Measurements from ENCODE around the gene VIL1. TPM values are rescaled to one million over a fixed set of nuclear protein-coding genes. Genes with fewer than 3 reads are reported as not detected.

Gene VIL1
- total RNA-seq, 1 donor from 2014 or later, result 0.29 TPM

DNA sequence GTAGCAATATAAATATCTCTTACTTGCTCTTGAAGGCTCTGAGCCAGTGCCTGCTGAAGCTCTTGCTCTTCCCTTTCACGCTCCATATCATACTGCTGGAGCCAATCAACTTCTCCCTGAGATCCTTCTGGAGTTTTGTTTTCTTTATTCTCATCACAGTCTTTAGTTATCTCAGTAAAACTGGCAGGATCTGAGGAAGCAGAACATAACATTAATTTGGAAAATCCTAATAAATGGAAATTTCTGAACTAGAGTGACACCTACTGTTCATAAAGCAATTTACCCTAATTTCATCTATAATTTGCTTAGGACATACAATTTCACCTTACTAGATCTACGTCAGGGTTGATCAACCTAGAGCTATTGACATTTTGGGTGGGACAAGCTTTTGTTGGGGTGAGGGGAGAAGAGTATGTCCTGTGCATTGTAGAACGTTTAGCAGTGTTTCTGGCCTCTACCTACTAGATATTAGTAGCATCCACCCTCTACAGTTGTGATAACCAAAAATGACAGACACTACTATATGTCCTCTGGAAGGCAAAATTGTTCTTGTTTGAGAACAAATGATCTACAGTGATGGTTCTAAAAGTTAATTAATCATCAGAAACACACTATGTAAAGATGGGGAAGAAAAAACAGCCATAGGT is 47.2 kb downstream of the VIL1 start:
- no peaks in the 10 kb centered on the region for H3K4me1 Mint-ChIP-seq
- no peak for DNase-seq (ENCODE audit: low spot score in 2 of 2, unreplicated experiment in 2 of 2)
- TF ChIP-seq, protein P1, sequence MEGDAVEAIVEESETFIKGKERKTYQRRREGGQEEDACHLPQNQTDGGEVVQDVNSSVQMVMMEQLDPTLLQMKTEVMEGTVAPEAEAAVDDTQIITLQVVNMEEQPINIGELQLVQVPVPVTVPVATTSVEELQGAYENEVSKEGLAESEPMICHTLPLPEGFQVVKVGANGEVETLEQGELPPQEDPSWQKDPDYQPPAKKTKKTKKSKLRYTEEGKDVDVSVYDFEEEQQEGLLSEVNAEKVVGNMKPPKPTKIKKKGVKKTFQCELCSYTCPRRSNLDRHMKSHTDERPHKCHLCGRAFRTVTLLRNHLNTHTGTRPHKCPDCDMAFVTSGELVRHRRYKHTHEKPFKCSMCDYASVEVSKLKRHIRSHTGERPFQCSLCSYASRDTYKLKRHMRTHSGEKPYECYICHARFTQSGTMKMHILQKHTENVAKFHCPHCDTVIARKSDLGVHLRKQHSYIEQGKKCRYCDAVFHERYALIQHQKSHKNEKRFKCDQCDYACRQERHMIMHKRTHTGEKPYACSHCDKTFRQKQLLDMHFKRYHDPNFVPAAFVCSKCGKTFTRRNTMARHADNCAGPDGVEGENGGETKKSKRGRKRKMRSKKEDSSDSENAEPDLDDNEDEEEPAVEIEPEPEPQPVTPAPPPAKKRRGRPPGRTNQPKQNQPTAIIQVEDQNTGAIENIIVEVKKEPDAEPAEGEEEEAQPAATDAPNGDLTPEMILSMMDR (IDR thresholded peaks at IDR 0.05; ENCODE audit: unreplicated experiment), result peak; percentile 34
- H3K4me3 Mint-ChIP-seq, result no peak overlapping the region
- H3K9me3 Mint-ChIP-seq, result no peaks in the 10 kb centered on the region
- H3K36me3 Mint-ChIP-seq, result peaks cover 21% of the 10 kb centered on the region
- no peak overlapping the region for H3K27ac Mint-ChIP-seq
- no peaks in the 10 kb centered on the region for H3K27me3 Mint-ChIP-seq (ENCODE audit: low read depth)

DNA sequence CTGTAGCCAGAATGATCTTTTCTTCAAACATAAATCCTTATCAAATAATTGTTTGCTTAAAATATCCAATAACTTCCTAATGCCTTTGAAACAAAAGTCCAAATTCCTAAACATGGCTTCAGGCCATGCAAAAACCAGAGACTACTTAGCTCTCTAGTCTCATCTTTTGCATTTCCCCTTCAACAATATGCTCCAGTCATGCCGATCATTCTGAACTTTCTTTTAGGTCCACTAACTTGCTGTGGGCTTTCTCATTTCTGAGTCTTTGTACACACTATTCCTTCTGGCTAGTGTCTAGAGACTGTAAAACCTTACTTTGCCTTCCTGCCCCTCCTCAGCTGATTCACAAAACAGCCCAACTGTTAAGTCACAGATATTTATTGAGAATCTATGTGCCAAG is 51.5 kb downstream of the VIL1 start:
- Mint-ChIP-seq H3K27me3 (ENCODE audit: low read depth) (no peaks in the 10 kb centered on the region), H3K9me3 (no peaks in the 10 kb centered on the region), H3K36me3 (peaks cover 7% of the 10 kb centered on the region), H3K27ac (no peak overlapping the region), H3K4me1 (no peaks in the 10 kb centered on the region), H3K4me3 (no peak overlapping the region)
- no peak for DNase-seq (ENCODE audit: low spot score in 2 of 2, unreplicated experiment in 2 of 2)
- TF ChIP-seq, protein P1 (IDR thresholded peaks at IDR 0.05; ENCODE audit: unreplicated experiment), result no peak

DNA sequence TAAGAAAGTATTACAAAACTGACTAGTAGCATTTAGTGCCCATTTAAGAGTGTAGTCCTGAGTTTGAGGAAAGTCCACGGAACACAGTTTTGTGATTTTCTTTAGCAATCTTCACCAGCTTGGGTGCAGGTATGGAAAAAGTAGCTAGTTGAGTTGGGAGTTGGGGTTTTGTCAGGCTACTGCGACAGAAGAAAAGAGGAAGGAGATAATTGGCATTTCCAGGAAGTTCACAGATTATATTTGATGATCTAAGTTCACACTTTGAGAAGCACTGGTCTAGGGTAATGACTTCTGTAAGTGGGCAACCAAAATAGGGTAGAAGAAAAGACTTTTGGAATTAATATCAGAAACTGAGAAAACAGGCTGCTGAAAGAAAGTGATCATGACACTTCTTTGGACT is 52.1 kb downstream of the VIL1 start:
- Mint-ChIP-seq H3K27me3 (ENCODE audit: low read depth) (no peaks in the 10 kb centered on the region), H3K27ac (no peak overlapping the region), H3K4me1 (no peaks in the 10 kb centered on the region), H3K9me3 (no peaks in the 10 kb centered on the region), H3K36me3 (peaks cover 7% of the 10 kb centered on the region), H3K4me3 (no peak overlapping the region)
- TF ChIP-seq, protein P1 (IDR thresholded peaks at IDR 0.05; ENCODE audit: unreplicated experiment), result no peak
- no peak for DNase-seq (ENCODE audit: low spot score in 2 of 2, unreplicated experiment in 2 of 2)

DNA sequence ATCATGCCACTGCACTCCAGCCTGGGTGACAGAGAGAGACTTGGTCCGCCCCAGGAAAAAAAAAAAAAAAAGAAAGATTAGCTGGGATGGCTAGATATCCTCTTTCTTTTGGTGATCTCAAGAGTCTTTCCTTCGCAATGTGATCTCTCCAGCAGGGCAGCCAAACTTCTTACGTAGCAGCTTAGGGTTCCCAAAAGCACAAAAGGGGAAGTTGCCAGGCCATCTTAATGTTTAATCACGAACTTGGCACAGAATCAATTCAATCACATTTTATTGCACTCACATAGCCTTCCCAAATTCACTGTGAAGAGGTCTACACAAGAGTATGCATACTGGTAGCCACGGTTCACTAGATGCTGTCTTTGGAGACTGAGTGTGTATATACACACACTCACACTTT is 53.1 kb downstream of the VIL1 start:
- Mint-ChIP-seq H3K9me3 (no peaks in the 10 kb centered on the region), H3K4me1 (no peaks in the 10 kb centered on the region), H3K4me3 (no peak overlapping the region), H3K36me3 (peaks cover 7% of the 10 kb centered on the region), H3K27ac (no peak overlapping the region), H3K27me3 (ENCODE audit: low read depth) (no peaks in the 10 kb centered on the region)
- TF ChIP-seq, protein P1 (IDR thresholded peaks at IDR 0.05; ENCODE audit: unreplicated experiment), result no peak
- no peak for DNase-seq (ENCODE audit: low spot score in 2 of 2, unreplicated experiment in 2 of 2)

DNA sequence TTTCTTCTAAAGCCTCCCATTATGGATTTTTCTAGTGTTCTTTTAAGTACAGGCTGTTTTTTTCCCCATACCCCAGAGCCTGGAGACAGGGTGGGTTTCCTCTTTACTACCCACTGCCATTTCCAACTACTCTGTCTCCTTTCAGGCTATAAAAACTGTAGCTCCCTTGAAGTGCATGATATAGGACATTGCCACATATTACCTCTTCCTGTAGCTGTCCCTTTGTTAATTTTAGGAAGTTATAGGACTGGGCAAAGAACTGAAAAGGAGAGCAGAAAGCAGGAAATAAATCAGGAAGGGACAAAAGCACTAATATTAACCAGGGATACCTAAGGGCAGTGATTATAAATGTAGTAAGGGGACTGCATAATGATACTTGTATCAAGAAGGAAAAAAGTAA is 54.1 kb downstream of the VIL1 start:
- H3K9me3 Mint-ChIP-seq, result no peaks in the 10 kb centered on the region
- H3K4me1 Mint-ChIP-seq, result peaks cover 4% of the 10 kb centered on the region
- no peak overlapping the region for H3K4me3 Mint-ChIP-seq
- TF ChIP-seq, protein P1 (IDR thresholded peaks at IDR 0.05; ENCODE audit: unreplicated experiment), result no peak
- H3K36me3 Mint-ChIP-seq, result peaks cover 8% of the 10 kb centered on the region
- DNase-seq (ENCODE audit: low spot score in 2 of 2, unreplicated experiment in 2 of 2), result no peak
- H3K27ac Mint-ChIP-seq, result no peak overlapping the region
- no peaks in the 10 kb centered on the region for H3K27me3 Mint-ChIP-seq (ENCODE audit: low read depth)

DNA sequence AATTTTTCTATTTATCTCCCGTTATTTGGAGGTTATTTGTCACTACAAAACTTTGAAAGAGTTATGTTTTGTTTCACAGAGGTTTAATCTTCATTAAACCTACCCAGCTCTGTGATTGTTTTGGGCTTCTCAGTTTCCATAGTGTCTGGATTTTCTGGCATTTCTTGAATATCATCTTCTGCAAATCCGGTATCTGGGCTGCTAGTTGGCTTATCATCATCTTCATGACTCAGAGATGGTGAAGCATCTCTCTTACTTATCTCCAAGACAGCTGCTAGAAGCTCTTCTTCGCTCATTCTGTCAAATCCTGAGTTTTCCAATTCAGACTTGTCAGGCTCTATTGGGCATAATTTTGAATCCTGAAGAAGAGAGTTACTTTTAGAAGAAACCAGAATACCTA is 55.6 kb downstream of the VIL1 start:
- Mint-ChIP-seq H3K9me3 (no peaks in the 10 kb centered on the region), H3K4me1 (peaks cover 4% of the 10 kb centered on the region), H3K27ac (no peak overlapping the region), H3K27me3 (ENCODE audit: low read depth) (no peaks in the 10 kb centered on the region), H3K4me3 (no peak overlapping the region), H3K36me3 (peaks cover 6% of the 10 kb centered on the region)
- TF ChIP-seq, protein P1 (IDR thresholded peaks at IDR 0.05; ENCODE audit: unreplicated experiment), result no peak
- DNase-seq (ENCODE audit: low spot score in 2 of 2, unreplicated experiment in 2 of 2), result no peak
